ENCODE measurements around the gene CASP1.

CASP1 gene

GRCh38 chr11:105033781-105034180 is 1.2 kb downstream of the CASP1 start:
- H3K4me3 ChIP-seq (ENCODE audit: low read length), result no peak overlapping the region
- no peaks in the 10 kb centered on the region for H3K27me3 ChIP-seq (ENCODE audit: low read depth, low read length)
- H3K27ac ChIP-seq (ENCODE audit: low read length), result no peak overlapping the region
- H3K36me3 ChIP-seq (replicated peaks; ENCODE audit: low read depth, low read length), result no peaks in the 10 kb centered on the region
- H3K9me3 ChIP-seq (ENCODE audit: insufficient read depth, low read length), result no peaks in the 10 kb centered on the region
- H3K79me2 ChIP-seq (ENCODE audit: low read length), result no peaks in the 10 kb centered on the region
- no peak overlapping the region for H2AFZ ChIP-seq (ENCODE audit: low read depth, low read length)
- H3K4me1 ChIP-seq (ENCODE audit: low read length), result peaks cover 8% of the 10 kb centered on the region
- H3K4me2 ChIP-seq (ENCODE audit: low read length), result no peak overlapping the region
- H4K20me1 ChIP-seq (ENCODE audit: insufficient read depth, low read length), result no peaks in the 10 kb centered on the region
- no peak overlapping the region for H3K9ac ChIP-seq (ENCODE audit: low read length)
- TF ChIP-seq EZH2phosphoT487 (IDR thresholded peaks at IDR 0.05; ENCODE audit: low read depth) (no peak), CTCF (IDR thresholded peaks at IDR 0.05; ENCODE audit: low read depth, low read length) (no peak)

DNA sequence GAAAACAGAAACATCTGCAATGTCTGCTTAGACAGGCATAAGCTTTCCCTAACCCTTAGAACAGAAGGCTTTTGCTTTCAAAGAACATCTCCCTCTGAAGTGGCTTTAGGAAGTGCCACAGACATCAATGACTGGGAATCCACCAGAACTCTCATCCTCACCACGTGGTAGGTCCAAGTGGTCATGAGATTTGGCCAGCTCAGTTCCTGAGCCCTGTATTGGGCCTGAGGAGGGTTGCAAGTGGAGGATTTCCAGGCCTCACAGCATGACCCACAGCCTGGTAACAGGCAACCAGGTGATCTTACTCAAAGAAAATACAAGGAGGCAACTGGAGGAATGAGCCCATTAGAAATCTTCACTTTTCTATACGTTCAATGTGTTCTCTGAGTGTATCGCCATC is 1.6 kb downstream of the CASP1 start:
- H4K20me1 ChIP-seq (ENCODE audit: insufficient read depth, low read length), result no peaks in the 10 kb centered on the region
- H3K9ac ChIP-seq (ENCODE audit: low read length), result no peak overlapping the region
- no peaks in the 10 kb centered on the region for H3K79me2 ChIP-seq (ENCODE audit: low read length)
- no peaks in the 10 kb centered on the region for H3K27me3 ChIP-seq (ENCODE audit: low read depth, low read length)
- H3K4me2 ChIP-seq (ENCODE audit: low read length), result no peak overlapping the region
- H3K9me3 ChIP-seq (ENCODE audit: insufficient read depth, low read length), result no peaks in the 10 kb centered on the region
- no peak overlapping the region for H2AFZ ChIP-seq (ENCODE audit: low read depth, low read length)
- no peak overlapping the region for H3K27ac ChIP-seq (ENCODE audit: low read length)
- H3K36me3 ChIP-seq (replicated peaks; ENCODE audit: low read depth, low read length), result no peaks in the 10 kb centered on the region
- TF ChIP-seq EZH2phosphoT487 (IDR thresholded peaks at IDR 0.05; ENCODE audit: low read depth) (no peak), CTCF (IDR thresholded peaks at IDR 0.05; ENCODE audit: low read depth, low read length) (no peak)
- H3K4me3 ChIP-seq (ENCODE audit: low read length), result no peak overlapping the region
- H3K4me1 ChIP-seq (ENCODE audit: low read length), result peaks cover 8% of the 10 kb centered on the region

GRCh38 chr11:105032495-105032894 is 2.4 kb downstream of the CASP1 start:
- no peaks in the 10 kb centered on the region for H4K20me1 ChIP-seq (ENCODE audit: insufficient read depth, low read length)
- H3K9ac ChIP-seq (ENCODE audit: low read length), result no peak overlapping the region
- no peaks in the 10 kb centered on the region for H3K79me2 ChIP-seq (ENCODE audit: low read length)
- H3K4me1 ChIP-seq (ENCODE audit: low read length), result peaks cover 8% of the 10 kb centered on the region
- no peak overlapping the region for H3K27ac ChIP-seq (ENCODE audit: low read length)
- H3K4me2 ChIP-seq (ENCODE audit: low read length), result no peak overlapping the region
- no peaks in the 10 kb centered on the region for H3K36me3 ChIP-seq (replicated peaks; ENCODE audit: low read depth, low read length)
- H2AFZ ChIP-seq (ENCODE audit: low read depth, low read length), result no peak overlapping the region
- no peak overlapping the region for H3K4me3 ChIP-seq (ENCODE audit: low read length)
- TF ChIP-seq CTCF (IDR thresholded peaks at IDR 0.05; ENCODE audit: low read depth, low read length) (no peak), EZH2phosphoT487 (IDR thresholded peaks at IDR 0.05; ENCODE audit: low read depth) (no peak)
- no peaks in the 10 kb centered on the region for H3K9me3 ChIP-seq (ENCODE audit: insufficient read depth, low read length)
- H3K27me3 ChIP-seq (ENCODE audit: low read depth, low read length), result no peaks in the 10 kb centered on the region

GRCh38 chr11:105027678-105028077 is 7.3 kb downstream of the CASP1 start:
- H2AFZ ChIP-seq (ENCODE audit: low read depth, low read length), result no peak overlapping the region
- no peaks in the 10 kb centered on the region for H3K4me1 ChIP-seq (ENCODE audit: low read length)
- H3K9ac ChIP-seq (ENCODE audit: low read length), result no peak overlapping the region
- TF ChIP-seq CTCF (IDR thresholded peaks at IDR 0.05; ENCODE audit: low read depth, low read length), result no peak
- TF ChIP-seq EZH2phosphoT487 (IDR thresholded peaks at IDR 0.05; ENCODE audit: low read depth), result no peak
- H3K4me2 ChIP-seq (ENCODE audit: low read length), result no peak overlapping the region
- no peak overlapping the region for H3K4me3 ChIP-seq (ENCODE audit: low read length)
- H4K20me1 ChIP-seq (ENCODE audit: insufficient read depth, low read length), result no peaks in the 10 kb centered on the region
- H3K79me2 ChIP-seq (ENCODE audit: low read length), result no peaks in the 10 kb centered on the region
- H3K27ac ChIP-seq (ENCODE audit: low read length), result no peak overlapping the region
- no peaks in the 10 kb centered on the region for H3K9me3 ChIP-seq (ENCODE audit: insufficient read depth, low read length)
- H3K27me3 ChIP-seq (ENCODE audit: low read depth, low read length), result no peaks in the 10 kb centered on the region
- no peaks in the 10 kb centered on the region for H3K36me3 ChIP-seq (replicated peaks; ENCODE audit: low read depth, low read length)
